Measurements from ENCODE around the gene SH3YL1.

SH3YL1 gene

GRCh38 chr2:283996-284794 is 20.4 kb upstream of the SH3YL1 start:
- in situ Hi-C loops (cut with HindIII; ENCODE audit: low pct_ligation_motif_present, low pct_unique_long_range_greater_than_20kb, low sequenced_read_pairs) = no loop called here
- no peak for DNase-seq

GRCh38 chr2:282371-283263 is 18.8 kb upstream of the SH3YL1 start:
- in situ Hi-C loops (cut with HindIII; ENCODE audit: low pct_ligation_motif_present, low pct_unique_long_range_greater_than_20kb, low sequenced_read_pairs) = no loop called here
- DNase-seq = no peak

GRCh38 chr2:281381-281780 is 17.5 kb upstream of the SH3YL1 start:
- in situ Hi-C loops (cut with HindIII; ENCODE audit: low pct_ligation_motif_present, low pct_unique_long_range_greater_than_20kb, low sequenced_read_pairs) = no loop called here
- no peak for DNase-seq

- DNase-seq = no peak
- in situ Hi-C loops (cut with HindIII; ENCODE audit: low pct_ligation_motif_present, low pct_unique_long_range_greater_than_20kb, low sequenced_read_pairs) = no loop called here
Measured at GRCh38 chr2:280650-281110, 16.8 kb upstream of the SH3YL1 start.

GRCh38 chr2:279956-280649 is 16.3 kb upstream of the SH3YL1 start:
- DNase-seq = no peak
- in situ Hi-C loops (cut with HindIII; ENCODE audit: low pct_ligation_motif_present, low pct_unique_long_range_greater_than_20kb, low sequenced_read_pairs) = no loop called here

- in situ Hi-C loops (cut with HindIII; ENCODE audit: low pct_ligation_motif_present, low pct_unique_long_range_greater_than_20kb, low sequenced_read_pairs) = no loop called here
- DNase-seq = no peak
Measured at GRCh38 chr2:279366-279765, 15.5 kb upstream of the SH3YL1 start.

- DNase-seq = no peak
- in situ Hi-C loops (cut with HindIII; ENCODE audit: low pct_ligation_motif_present, low pct_unique_long_range_greater_than_20kb, low sequenced_read_pairs) = no loop called here
Measured at GRCh38 chr2:278927-279320, 15.1 kb upstream of the SH3YL1 start.

GRCh38 chr2:278312-278926 is 14.6 kb upstream of the SH3YL1 start:
- no peak for DNase-seq
- in situ Hi-C loops (cut with HindIII; ENCODE audit: low pct_ligation_motif_present, low pct_unique_long_range_greater_than_20kb, low sequenced_read_pairs) = no loop called here

GRCh38 chr2:275466-275865 is 11.6 kb upstream of the SH3YL1 start:
- no peak for DNase-seq
- in situ Hi-C loops (cut with HindIII; ENCODE audit: low pct_ligation_motif_present, low pct_unique_long_range_greater_than_20kb, low sequenced_read_pairs) = no loop called here

- in situ Hi-C loops (cut with HindIII; ENCODE audit: low pct_ligation_motif_present, low pct_unique_long_range_greater_than_20kb, low sequenced_read_pairs) = no loop called here
- DNase-seq = no peak
Measured at GRCh38 chr2:274503-274902, 10.7 kb upstream of the SH3YL1 start.

GRCh38 chr2:273333-273732 is 9.5 kb upstream of the SH3YL1 start:
- no peak for DNase-seq
- in situ Hi-C loops (cut with HindIII; ENCODE audit: low pct_ligation_motif_present, low pct_unique_long_range_greater_than_20kb, low sequenced_read_pairs) = no loop called here

GRCh38 chr2:271917-272316 is 8.1 kb upstream of the SH3YL1 start:
- in situ Hi-C loops (cut with HindIII; ENCODE audit: low pct_ligation_motif_present, low pct_unique_long_range_greater_than_20kb, low sequenced_read_pairs) = no loop called here
- no peak for DNase-seq

GRCh38 chr2:270861-271260 is 7.0 kb upstream of the SH3YL1 start:
- in situ Hi-C loops (cut with HindIII; ENCODE audit: low pct_ligation_motif_present, low pct_unique_long_range_greater_than_20kb, low sequenced_read_pairs) = no loop called here

GRCh38 chr2:269356-270030 is 5.7 kb upstream of the SH3YL1 start:
- in situ Hi-C loops (cut with HindIII; ENCODE audit: low pct_ligation_motif_present, low pct_unique_long_range_greater_than_20kb, low sequenced_read_pairs) = no loop called here
- no peak for DNase-seq

More at GRCh38 chr2:270861-271260, 7.0 kb upstream of the SH3YL1 start:
- DNase-seq = no peak

GRCh38 chr2:268323-268722 is 4.5 kb upstream of the SH3YL1 start:
- no peak for DNase-seq
- in situ Hi-C loops (cut with HindIII; ENCODE audit: low pct_ligation_motif_present, low pct_unique_long_range_greater_than_20kb, low sequenced_read_pairs) = no loop called here

GRCh38 chr2:264493-265468 is 949 bp upstream of the SH3YL1 start, which contains the start of gene ACP1:
Gene ACP1 (plus strand): TSS chr2:264947. CDS start chr2:264965, 18 bp downstream.
- DNase-seq = peak; percentile 95
- in situ Hi-C loops (cut with HindIII; ENCODE audit: low pct_ligation_motif_present, low pct_unique_long_range_greater_than_20kb, low sequenced_read_pairs) = no loop called here

Data from ACHN (cell line).